ENCODE results near the gene C1QTNF5.

DNA sequence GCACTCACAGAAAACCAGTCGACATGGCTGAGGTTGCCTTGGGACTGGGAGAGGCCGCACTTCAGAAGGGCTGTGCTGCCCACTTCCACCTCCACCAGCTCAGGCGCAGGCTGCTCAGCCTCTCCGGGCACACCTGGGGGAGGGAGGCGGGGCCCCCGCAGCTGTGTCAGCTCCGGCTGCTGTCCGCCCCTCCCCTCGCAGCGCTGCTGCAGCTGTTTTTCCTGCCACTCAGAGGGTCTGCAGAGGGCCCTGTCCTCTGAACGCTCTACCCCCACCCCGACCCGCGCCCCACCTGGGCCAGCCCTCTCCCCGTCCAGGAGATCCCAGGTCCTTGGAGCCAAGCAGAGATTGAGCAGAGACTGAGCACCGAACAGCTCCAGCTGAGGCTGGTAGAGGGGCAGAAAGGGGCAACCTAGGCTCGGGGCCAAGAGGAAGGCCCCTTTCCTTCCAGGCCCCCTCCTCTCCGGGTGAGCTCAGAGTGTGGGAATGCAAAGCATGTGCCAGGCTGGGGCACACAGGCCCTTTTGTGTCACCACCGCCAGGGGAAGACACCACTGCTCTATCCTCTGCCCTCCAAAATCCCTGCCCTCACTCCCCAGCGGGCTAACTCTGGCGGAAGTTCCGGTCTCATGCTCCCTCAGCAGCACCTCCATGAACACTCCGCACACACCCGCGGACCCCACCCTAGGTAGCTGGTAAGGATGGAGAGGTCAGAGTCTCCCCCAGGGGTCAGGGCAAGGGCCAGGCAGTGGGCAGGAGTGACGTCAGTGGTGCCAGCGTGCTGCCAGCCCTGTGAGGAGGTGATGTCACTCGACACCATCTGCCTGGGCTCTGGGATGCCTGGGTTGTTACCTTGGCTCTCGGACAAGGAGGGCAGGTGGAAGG is 25.3 kb downstream of the C1QTNF5 start:
- TF ChIP-seq POLR2A (IDR thresholded peaks at IDR 0.05) (peak in 1 of 2 donors; percentile 35), EP300 (IDR thresholded peaks at IDR 0.05) (peak in 1 of 2 donors; percentile 72), CTCF (IDR thresholded peaks at IDR 0.05) (peak in 4 of 5 experiments; percentile 13 to 54 (median 31))
